ENCODE results near the gene F9. TPM values are rescaled to one million over a fixed set of nuclear protein-coding genes. Genes with fewer than 3 reads are reported as not detected.

F9 gene
- total RNA-seq, 3 donors from 2014 or later = 0.11 TPM; not detected in 2

- Mint-ChIP-seq H3K36me3 (ENCODE audit: insufficient read depth) (no peaks in the 10 kb centered on the region), H3K4me1 (ENCODE audit: low read depth) (peaks cover 9% of the 10 kb centered on the region), H3K9me3 (no peaks in the 10 kb centered on the region), H3K27me3 (ENCODE audit: low read depth) (peaks cover 4% of the 10 kb centered on the region), H3K4me3 (no peak overlapping the region)
- ATAC-seq (no peak), DNase-seq (no peak)
Observed at GRCh38 chrX:139554991-139555675, 24.6 kb downstream of the F9 start.

DNA sequence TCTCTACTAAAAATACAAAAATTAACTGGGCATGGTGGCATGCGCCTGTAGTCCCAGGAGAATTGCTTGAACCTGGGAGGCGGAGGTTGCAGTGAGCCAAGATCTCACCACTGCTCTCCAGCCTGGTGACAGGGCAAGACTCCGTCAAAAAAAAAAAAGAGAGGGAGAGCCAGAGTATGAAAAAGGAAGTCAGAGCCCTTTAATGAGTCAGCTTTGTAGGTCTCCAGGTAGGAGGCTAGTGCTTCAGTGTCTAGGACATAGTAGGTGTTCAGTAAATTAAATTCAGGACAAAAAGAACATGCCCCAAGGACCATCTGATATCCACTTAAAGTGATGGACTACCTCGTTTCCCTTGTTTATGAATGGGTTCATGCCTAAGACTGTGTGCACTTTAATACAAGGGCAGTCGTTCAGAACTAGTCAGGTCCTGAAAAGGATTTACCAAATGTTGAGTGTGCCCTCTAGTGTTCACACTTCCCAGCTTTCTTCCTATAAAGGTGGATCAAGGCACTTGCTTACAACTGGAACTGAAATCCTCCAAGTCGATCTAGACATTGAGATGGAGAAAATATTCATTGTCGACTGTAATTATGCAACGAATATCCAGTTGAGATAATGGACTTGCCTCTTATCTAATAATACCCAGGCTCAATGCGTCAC lies 29.0 kb downstream of the F9 start:
- Mint-ChIP-seq H3K27me3 (ENCODE audit: low read depth) (peaks cover 6% of the 10 kb centered on the region), H3K4me1 (ENCODE audit: low read depth) (peaks cover 3% of the 10 kb centered on the region), H3K9me3 (no peaks in the 10 kb centered on the region), H3K36me3 (ENCODE audit: insufficient read depth) (no peaks in the 10 kb centered on the region), H3K4me3 (no peak overlapping the region)
- ATAC-seq = no peak
- no peak for DNase-seq

DNA sequence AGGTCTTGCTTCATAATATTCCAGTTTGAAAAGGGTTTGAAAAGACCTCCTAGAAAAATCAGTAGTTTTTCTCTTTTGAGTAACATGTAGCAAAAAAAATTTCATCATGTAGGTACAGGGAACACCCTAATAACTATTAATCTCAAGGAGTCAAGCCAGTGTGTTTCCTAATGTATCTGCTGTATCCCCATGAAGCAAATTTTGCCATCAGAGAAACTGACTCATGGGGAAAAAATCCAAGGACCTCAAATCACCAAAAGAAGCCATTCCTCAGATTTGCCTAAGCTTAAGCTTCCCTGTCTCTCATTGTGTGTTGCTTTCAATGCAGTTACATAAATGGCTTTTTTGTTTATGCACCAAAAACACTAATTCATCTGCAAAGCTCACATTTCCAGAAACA lies 29.7 kb downstream of the F9 start:
- DNase-seq (no peak), ATAC-seq (no peak)
- Mint-ChIP-seq H3K9me3 (no peaks in the 10 kb centered on the region), H3K27me3 (ENCODE audit: low read depth) (peaks cover 4% of the 10 kb centered on the region), H3K4me3 (no peak overlapping the region), H3K4me1 (ENCODE audit: low read depth) (no peaks in the 10 kb centered on the region), H3K36me3 (ENCODE audit: insufficient read depth) (no peaks in the 10 kb centered on the region)

DNA sequence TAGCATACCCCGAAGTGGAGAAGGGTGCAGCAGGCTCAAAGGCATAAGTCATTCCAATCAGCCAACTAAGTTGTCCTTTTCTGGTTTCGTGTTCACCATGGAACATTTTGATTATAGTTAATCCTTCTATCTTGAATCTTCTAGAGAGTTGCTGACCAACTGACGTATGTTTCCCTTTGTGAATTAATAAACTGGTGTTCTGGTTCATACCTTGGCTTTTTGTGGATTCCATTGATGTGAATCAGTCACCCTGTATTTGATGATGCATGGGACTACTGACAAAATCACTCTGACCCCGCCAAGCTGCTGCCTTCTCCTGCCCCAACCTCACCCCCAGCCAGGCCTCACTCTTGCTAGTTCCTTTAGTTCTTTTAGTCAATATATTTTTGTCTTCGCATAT lies 32.7 kb downstream of the F9 start:
- Mint-ChIP-seq H3K9me3 (no peaks in the 10 kb centered on the region), H3K4me3 (no peak overlapping the region), H3K27me3 (ENCODE audit: low read depth) (peaks cover 3% of the 10 kb centered on the region), H3K36me3 (ENCODE audit: insufficient read depth) (no peaks in the 10 kb centered on the region), H3K4me1 (ENCODE audit: low read depth) (no peaks in the 10 kb centered on the region)
- DNase-seq = no peak
- no peak for ATAC-seq

DNA sequence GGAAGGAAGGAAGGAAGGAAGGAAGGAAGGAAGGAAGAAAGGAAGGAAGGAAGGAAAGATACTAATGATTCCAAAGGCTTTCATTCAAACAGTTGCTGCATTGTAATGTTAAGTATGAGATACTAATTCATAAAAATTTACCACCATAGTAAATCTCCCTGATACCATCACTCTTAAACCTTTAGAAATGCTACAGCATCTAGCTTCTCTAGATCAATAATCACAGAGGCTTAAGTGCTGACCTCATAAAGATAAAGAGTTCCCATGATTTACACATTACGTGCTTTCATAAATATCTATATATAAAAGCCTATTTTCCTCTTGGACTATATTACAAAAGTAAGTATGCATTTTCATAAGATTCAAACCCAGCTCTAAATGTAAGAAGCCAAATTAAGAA lies 36.4 kb downstream of the F9 start:
- Mint-ChIP-seq H3K9me3 (no peaks in the 10 kb centered on the region), H3K4me1 (ENCODE audit: low read depth) (no peaks in the 10 kb centered on the region)

GRCh38 chrX:139581068-139581467 lies 50.5 kb downstream of the F9 start:
- Mint-ChIP-seq H3K4me3 (no peak overlapping the region), H3K27me3 (ENCODE audit: low read depth) (no peaks in the 10 kb centered on the region), H3K4me1 (ENCODE audit: low read depth) (no peaks in the 10 kb centered on the region), H3K36me3 (ENCODE audit: insufficient read depth) (no peaks in the 10 kb centered on the region), H3K9me3 (no peaks in the 10 kb centered on the region)
- ATAC-seq (no peak), DNase-seq (no peak)

More for the DNA sequence above, 36.4 kb downstream of the F9 start:
- H3K4me3 Mint-ChIP-seq = no peak overlapping the region
- no peaks in the 10 kb centered on the region for H3K36me3 Mint-ChIP-seq (ENCODE audit: insufficient read depth)
- DNase-seq (no peak), ATAC-seq (no peak)
- peaks cover 2% of the 10 kb centered on the region for H3K27me3 Mint-ChIP-seq (ENCODE audit: low read depth)

- H3K4me3 Mint-ChIP-seq = no peak overlapping the region
- H3K9me3 Mint-ChIP-seq = no peaks in the 10 kb centered on the region
- no peaks in the 10 kb centered on the region for H3K4me1 Mint-ChIP-seq (ENCODE audit: low read depth)
- H3K27me3 Mint-ChIP-seq (ENCODE audit: low read depth) = no peaks in the 10 kb centered on the region
- ATAC-seq = no peak
- DNase-seq = no peak
- H3K36me3 Mint-ChIP-seq (ENCODE audit: insufficient read depth) = no peaks in the 10 kb centered on the region
Observed at GRCh38 chrX:139585613-139586012, 55.1 kb downstream of the F9 start.

- Mint-ChIP-seq H3K9me3 (peaks cover 5% of the 10 kb centered on the region), H3K36me3 (ENCODE audit: insufficient read depth) (peaks cover 1% of the 10 kb centered on the region), H3K27me3 (ENCODE audit: low read depth) (no peaks in the 10 kb centered on the region), H3K4me3 (no peak overlapping the region), H3K4me1 (ENCODE audit: low read depth) (no peaks in the 10 kb centered on the region)
- ATAC-seq (no peak), DNase-seq (no peak)
Observed at GRCh38 chrX:139596068-139596467, 65.5 kb downstream of the F9 start.

GRCh38 chrX:139600105-139600504 lies 69.6 kb downstream of the F9 start:
- Mint-ChIP-seq H3K9me3 (peaks cover 5% of the 10 kb centered on the region), H3K36me3 (ENCODE audit: insufficient read depth) (peaks cover 1% of the 10 kb centered on the region), H3K4me1 (ENCODE audit: low read depth) (no peaks in the 10 kb centered on the region), H3K4me3 (no peak overlapping the region), H3K27me3 (ENCODE audit: low read depth) (no peaks in the 10 kb centered on the region)
- no peak for DNase-seq
- no peak for ATAC-seq

Other genes with a start within 250 kb of the F9 start
- under 1 TPM; 0.11 to 0.79 (median 0.13) TPM for gene MCF2, start 177.4 kb downstream of the F9 start, total RNA-seq